ENCODE data around the gene IKBKE.

DNA sequence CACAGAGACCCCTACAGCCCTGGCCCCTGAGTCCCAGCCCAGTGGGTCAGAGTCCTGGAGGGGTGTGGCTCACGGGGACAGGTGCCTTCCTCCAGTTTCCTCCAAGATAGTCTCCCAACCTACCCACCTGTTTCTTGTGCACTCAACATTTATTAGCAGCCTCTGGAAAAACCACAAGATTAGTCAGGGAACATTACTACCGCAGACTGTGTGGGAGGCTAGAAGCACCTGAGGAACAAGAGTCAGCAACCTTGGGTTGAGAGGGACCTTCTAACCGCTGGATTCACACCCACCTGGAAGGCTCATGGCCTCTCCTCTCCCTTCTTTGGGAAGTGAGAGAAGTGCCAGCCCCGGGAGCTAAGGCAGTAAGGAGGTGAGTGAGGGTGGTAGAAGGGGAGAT, 22.5 kb upstream of the IKBKE start:
- TF ChIP-seq, protein P1, sequence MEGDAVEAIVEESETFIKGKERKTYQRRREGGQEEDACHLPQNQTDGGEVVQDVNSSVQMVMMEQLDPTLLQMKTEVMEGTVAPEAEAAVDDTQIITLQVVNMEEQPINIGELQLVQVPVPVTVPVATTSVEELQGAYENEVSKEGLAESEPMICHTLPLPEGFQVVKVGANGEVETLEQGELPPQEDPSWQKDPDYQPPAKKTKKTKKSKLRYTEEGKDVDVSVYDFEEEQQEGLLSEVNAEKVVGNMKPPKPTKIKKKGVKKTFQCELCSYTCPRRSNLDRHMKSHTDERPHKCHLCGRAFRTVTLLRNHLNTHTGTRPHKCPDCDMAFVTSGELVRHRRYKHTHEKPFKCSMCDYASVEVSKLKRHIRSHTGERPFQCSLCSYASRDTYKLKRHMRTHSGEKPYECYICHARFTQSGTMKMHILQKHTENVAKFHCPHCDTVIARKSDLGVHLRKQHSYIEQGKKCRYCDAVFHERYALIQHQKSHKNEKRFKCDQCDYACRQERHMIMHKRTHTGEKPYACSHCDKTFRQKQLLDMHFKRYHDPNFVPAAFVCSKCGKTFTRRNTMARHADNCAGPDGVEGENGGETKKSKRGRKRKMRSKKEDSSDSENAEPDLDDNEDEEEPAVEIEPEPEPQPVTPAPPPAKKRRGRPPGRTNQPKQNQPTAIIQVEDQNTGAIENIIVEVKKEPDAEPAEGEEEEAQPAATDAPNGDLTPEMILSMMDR (IDR thresholded peaks at IDR 0.05) = no peak
- TF ChIP-seq EP300 (IDR thresholded peaks at IDR 0.05; ENCODE audit: low read depth) (no peak), POLR2A (IDR thresholded peaks at IDR 0.05) (no peak)

All from transverse colon (tissue), 3 donors.